GM20000 (cell line): ENCODE results near the gene TRIP6.
A peak's percentile ranks its signal among the peaks of the same experiment; 100 is the strongest.

ENCODE experiments used
- DNase-seq: peaks from one replicate; pipeline ENCODE4 v3.0.0; 2012; ENCODE audit warnings: low spot score
- CTCF ChIP-seq: IDR thresholded peaks from 2 replicates; pipeline ENCODE4 v1.5.1; 2012; ENCODE audit warnings: mild to moderate bottlenecking, control low read depth; ENCODE audit errors: extremely low read depth, missing control alignments

The TRIP6 gene

GRCh38 chr7:100860702-100861615 is 6.2 kb upstream of the TRIP6 start:
- DNase-seq: no peak
- TF ChIP-seq CTCF: no peak

GRCh38 chr7:100861616-100861985 is 5.6 kb upstream of the TRIP6 start:
- DNase-seq: no peak
- TF ChIP-seq CTCF: no peak

DNA sequence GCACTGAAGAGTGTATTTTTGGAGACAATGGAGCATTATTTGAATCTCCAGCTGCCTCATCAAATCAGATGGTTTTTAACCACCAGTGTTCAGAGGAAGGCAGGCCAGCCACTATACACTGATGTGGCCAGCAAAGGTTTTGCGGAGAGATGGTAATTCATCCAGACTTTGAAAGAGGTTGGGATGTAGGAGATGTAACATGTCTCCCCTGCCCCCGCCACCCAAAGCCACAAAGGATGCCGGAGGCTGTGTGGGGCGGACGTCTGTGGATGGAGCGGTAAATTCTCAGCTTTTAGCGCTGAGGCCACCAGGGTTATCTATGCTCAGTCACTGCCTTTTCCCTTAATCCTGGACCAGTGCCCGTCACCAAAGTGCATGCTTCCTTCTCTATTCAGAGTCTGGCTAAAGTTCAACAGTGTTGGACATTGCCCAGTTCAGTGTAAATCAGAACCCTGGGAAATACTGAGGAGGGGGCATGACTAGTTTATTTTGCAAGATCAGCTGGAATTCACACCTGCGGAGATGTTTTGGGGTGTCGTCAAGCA is 3.7 kb upstream of the TRIP6 start:
- no peak for DNase-seq

GRCh38 chr7:100864263-100864845 is 2.8 kb upstream of the TRIP6 start:
- DNase-seq: no peak
- no peak for TF ChIP-seq CTCF

More for the DNA sequence above, 3.7 kb upstream of the TRIP6 start:
- TF ChIP-seq CTCF: no peak

GRCh38 chr7:100865372-100865911 is 1.7 kb upstream of the TRIP6 start:
- no peak for TF ChIP-seq CTCF
- DNase-seq: no peak

DNA sequence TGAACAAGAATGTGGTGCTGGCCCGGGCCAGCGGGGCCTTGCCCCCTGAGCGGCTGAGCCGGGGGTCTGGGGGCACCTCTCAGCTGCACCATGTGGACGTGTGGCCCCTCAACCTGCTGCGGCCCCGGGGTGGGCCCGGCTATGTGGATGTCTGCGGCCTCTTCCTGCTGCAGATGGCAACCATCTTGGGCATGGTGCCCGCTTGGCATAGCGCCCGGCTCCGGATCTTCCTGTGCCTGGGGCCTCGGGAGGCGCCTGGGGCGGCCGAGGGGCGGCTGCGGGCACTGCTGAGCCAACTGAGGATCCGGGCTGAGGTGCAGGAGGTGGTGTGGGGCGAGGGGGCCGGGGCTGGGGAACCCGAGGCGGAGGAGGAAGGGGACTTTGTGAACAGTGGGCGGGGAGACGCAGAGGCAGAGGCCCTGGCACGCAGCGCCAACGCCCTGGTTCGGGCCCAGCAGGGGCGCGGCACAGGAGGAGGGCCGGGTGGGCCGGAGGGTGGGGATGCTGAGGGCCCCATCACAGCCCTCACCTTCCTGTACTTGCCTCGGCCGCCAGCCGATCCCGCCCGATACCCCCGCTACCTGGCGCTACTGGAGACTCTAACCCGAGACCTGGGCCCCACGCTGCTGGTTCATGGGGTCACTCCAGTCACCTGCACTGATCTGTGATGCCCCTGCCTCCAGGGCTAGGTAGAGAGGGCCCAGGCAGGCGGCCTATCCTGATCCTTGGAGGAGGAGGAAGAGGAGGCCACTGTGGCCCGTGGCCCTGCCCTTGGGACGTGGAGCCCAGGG is 1.1 kb upstream of the TRIP6 start:
- TF ChIP-seq CTCF: no peak
- peak; percentile 45 for DNase-seq
